GM19372 (cell line): Measurements from ENCODE around the gene FBXW8.

Source experiments
- ATAC-seq: cut with Tn5 transposase; IDR thresholded peaks from one replicate; pipeline ENCODE4 v1.9.1; 2021; ENCODE audit warnings: mild to moderate bottlenecking, low read depth, moderate library complexity; ENCODE audit not compliant: unreplicated experiment

Gene FBXW8

GRCh38 chr12:116910645-116911451 lies at the start of gene FBXW8:
Gene FBXW8 (plus strand): TSS chr12:116910950. CDS start chr12:116911038, 88 bp downstream.
- ATAC-seq, result peak; percentile 87

DNA sequence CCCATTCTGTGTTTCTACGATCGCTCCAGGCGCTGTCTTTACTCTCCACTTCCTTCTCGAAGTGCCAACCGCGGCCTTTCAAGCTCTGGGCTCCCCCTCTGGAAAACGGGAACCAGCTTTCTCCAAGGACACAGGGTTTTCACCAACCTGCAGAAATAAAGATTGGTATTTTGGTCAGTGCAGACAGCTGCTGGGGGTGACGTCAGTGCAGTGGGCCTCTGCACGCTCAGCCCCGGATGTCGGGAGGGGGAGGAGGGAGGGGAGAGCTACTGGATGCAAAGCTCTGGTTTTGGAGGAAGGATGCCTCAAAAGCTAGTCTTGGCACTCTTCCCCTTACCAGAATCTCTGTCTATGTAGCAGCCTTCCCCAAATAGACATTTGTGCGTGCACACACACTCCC lies 49.4 kb upstream of the FBXW8 start:
- ATAC-seq, result peak; percentile 84

DNA sequence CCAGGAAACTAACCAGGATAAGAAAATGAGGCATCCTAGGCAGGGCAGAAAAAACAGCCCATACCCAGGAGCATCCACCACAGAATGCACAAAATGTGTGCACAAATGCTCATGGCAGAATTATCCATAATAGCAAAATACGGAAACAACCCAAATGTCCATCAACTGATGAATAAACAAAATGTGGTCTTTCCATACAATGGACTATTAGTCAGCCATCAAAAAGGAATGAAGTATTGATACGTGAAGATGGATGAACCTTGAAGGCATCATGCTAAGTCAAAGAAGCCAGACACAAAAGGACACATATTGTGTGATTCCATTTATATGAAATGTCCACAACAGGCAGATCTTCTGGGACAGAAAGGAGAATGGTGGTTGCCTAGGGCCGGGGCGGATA lies 48.6 kb upstream of the FBXW8 start:
- ATAC-seq, result no peak

DNA sequence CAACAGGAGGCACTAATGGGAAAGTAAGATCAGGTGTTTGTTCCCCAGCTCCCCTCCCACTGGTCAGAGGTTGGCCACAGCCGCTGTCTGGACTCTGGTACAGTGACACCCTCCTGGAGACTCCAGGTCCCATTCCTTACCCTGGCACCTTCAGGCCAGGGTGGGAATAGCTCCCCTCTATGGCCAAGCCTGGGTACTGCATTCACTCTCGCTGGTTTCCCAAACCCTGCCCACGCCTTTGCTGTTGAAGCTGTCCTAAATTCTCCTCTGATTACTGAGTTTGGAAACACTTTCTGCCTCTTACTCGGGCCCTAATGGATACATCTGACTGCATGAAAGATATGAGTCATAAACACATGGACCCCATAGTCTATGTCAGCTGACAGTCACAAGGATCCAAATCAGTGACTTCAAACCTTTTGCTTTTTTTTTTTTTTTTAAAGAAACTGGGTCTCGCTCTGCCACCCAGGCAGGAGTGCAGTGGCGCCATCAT lies 47.4 kb upstream of the FBXW8 start:
- no peak for ATAC-seq

- no peak for ATAC-seq
These were observed 46.2 kb upstream of the FBXW8 start for GRCh38 chr12:116864371-116865160.

DNA sequence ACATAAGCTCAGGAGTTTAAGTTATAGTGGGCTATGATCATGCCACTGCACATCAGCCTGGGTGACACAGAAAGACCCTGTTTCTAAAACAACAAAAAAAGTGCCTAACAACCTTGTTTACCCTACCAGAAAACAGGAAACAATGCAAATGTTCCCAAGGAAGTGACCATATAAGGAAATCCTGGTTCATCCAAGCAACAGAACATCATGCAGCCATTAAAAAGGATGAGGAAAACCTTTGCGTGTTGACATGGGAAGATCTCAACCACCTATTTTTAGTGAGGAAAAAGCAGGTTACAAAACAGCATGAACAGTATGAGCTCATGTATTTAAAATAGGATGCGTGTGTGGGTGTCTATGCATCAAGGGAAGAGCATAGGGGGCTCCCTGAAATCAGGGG lies 43.2 kb upstream of the FBXW8 start:
- no peak for ATAC-seq

- ATAC-seq, result no peak
These were observed 40.4 kb upstream of the FBXW8 start for GRCh38 chr12:116870306-116870705.

GRCh38 chr12:116874324-116874995 lies 36.3 kb upstream of the FBXW8 start:
- no peak for ATAC-seq

DNA sequence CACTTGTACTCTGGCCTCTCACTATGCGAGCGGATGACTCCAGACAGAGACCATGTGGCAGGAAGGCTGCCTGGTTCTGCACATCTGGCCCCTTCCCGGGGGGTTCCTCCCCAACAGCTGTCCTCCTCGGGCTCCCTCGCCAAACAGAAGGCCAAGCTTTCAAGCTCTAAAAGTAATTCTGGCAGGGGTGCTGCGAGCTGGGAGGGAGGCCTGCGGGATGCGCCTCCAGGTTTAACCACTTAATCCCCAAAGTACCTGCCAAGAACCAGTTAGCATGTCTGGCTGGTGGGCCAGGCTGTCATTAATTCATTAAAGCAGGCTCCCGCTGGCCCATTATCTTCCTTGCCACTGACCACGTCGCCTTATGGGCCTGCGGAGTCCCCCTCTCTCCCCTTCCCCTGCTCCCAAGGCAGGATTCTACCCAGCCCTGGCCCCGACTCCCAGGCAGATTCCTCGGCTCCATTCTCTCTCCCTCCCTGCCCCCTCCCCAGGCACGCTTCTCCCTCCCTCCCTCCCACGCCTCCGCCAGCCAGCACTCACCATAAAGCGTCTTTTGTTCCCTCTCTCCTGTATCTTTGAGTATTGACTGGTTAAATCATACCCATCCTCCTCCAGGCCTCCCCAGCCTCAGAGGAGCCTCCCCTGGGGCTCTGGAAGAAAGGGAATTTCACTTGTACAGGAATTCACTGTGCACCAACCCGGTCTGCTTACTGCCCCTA lies 34.4 kb upstream of the FBXW8 start:
- no peak for ATAC-seq

DNA sequence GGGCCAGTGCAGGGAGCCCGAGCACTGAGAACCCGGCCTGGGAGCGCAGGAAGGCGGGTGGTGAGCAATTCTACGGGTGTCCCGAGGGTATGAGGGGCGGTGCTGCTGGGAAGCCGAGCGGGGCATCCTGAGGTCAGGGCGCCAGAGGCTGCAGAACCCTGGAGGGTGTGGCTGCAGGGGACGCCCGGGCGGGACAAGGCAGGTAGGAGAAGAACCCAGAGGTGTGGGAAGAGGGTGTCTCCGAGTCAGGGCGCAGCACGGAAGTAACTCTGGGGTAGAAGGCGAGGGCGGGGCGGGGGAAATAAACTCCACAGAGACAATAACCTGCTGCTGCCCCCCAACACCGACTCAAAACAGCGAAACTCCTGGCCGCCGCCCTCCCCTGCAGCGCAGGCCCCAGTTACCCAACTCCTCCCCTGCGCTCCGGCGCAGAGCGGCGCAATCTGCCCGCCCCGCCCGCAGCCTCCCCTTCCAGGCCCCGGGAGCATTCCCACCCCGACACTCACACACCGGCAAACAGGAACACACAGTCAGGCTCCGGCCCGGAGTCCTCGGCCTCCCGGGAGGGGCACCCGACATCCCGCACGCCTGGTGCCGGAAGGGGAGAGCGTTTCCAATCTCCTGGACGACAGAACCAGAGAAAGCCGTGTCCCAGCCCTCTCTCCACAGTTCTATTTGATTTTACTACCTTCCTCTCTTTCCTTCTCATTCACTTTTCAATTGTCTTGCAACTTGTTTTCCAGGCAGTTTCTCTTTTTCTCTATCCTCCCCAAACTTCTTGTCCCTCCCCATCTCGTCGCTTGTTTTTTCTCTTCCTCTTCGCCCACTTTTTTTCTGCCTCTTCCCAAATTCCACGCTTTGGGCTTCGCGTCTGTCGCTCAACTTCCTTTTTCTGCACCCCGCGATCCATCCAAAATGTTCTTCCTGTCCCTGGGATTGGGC lies 31.9 kb upstream of the FBXW8 start:
- no peak for ATAC-seq

DNA sequence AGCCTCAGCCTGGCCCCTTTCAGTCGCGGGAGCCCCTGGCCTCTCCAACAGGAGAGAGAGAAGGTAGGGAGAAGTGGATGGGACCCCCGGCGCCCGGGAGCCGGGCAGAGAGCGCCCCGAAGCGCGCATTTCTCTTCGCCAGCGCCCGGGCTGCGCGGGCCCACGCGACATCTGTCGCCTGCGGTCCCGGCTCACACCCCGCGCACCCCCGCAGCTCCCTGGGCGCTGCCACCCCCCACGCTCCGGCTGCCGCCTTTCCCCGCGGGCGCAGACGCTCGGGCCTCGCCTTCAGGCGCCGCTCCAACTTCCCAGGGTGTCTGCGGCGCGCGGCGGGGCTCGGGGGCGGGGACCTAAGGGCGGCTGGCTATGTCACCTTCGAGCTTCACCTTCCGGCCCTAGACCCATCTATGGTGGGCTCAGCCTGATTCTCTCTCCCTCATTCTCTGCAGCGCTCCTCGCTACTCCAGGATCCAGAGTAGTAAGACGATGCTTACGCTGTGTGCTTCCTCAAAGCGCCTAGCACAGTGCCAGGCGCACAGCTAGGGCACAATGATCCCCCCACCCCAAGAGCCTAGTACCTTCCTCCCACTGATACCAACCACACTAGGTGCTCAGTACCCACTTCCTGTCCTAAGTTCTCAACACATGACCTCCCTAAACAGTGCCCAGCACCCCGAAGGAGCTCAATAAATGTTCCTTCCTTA lies 31.1 kb upstream of the FBXW8 start:
- no peak for ATAC-seq

DNA sequence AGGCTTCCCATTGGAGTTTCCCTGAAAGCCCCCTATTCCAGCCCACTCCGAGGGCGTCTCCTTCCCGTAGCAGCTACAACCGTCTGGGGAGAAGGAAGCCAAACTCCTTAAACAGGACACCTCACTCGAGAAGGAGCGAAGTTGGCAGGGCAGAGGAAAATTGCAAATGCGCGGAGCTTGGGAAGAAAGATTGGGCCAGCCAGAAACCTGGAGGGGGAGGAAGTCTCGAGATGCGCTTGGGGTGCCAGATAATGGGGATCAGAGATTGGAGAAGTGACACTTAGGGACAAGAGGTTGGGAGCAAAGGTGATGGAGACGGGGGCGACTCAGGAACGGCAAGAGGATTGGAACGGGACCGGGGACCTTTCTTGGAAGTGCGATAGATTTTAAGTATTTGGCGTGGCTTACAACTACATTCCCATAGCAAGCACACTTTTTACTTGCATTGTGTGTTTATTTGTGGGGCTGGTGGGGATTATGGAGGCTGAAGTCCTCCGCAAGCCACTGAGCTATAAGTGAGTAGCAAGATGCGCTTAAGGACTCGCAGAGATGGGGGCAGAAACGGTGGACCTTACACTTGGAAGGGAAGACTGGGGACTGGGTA lies 30.4 kb upstream of the FBXW8 start:
- no peak for ATAC-seq

DNA sequence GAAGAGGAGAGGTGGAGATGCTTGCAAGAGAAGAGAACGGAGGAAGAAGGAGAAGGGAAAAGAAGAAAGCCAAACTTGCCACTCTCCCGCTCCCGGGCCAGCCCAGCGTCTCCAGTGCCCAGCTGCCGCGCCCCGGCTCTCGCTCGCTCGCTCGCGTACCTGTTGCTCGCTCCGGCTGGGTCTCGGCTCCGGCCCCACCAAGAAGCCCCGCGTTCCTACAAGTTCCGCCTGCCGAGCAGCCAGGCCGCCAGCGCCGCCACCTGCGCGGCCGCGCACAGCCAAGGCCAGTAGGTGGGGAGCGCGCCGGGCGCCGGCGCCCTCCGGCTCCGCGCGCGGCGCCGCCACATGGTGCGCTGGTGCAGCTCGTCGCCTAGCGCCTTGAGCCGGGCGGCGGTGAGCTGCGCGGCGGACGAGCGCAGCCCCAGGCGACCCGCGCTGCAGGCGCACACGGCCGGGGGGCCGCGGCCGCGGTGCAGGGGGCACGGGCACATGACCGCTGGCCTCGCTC lies 29.9 kb upstream of the FBXW8 start:
- ATAC-seq, result peak; percentile 78

DNA sequence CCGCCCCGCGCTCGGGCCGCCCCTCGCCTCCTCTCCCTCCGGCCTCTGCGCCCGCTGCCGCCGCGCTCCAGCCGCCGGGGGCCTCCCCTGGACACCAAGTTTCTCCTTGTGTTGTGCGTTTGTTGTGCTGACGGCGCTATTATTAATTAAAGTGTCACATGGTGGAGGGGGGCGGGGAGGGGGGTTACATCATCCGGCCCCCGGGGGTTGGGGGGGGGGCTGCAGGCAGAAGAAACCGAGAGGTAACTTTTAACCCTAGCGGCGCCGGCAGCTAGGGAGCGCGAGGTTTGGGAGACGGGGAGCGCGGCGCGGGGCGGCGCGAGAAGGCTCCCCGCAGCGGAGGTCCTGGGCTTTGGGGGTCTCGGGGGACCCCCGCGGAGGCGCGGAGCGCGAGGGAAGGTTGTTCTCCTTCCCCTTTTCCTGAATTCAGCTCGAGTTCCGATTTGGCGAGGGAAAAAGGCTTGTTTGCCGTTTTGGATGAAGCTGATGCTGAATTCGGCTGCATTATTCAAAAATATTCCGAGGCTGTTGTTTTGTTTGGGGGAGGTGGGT lies 29.3 kb upstream of the FBXW8 start, which contains the start of gene HRK:
Gene HRK (minus strand): TSS at position 117 of the 552 bp plus-strand sequence. CDS start 134 bp downstream, outside the sequence.
- ATAC-seq, result peak; percentile 30

- no peak for ATAC-seq
These were observed 28.8 kb upstream of the FBXW8 start for GRCh38 chr12:116881877-116882507.

GRCh38 chr12:116882742-116883141 lies 28.0 kb upstream of the FBXW8 start:
- ATAC-seq, result no peak

GRCh38 chr12:116884871-116885270 lies 25.9 kb upstream of the FBXW8 start:
- ATAC-seq, result no peak
